PC-3 (cell line): ENCODE measurements around the gene GPBP1L1.

ENCODE experiments used
- EZH2 ChIP-seq: fragments of 300-600 bp; sonication (generic); IDR thresholded peaks from one replicate; pipeline ENCODE4 v1.6.1; 2017; ENCODE audit warnings: antibody characterized with exemption, mild to moderate bottlenecking, low read length; ENCODE audit not compliant: unreplicated experiment
- EZH2phosphoT487 ChIP-seq: fragments of 300-600 bp; sonication (generic); IDR thresholded peaks from 2 replicates; pipeline ENCODE4 v1.6.1; 2018; ENCODE audit warnings: mild to moderate bottlenecking, antibody characterized with exemption, low read length, borderline replicate concordance
- TF ChIP-seq, protein P1 (sequence below): fragments of 300-600 bp; sonication (generic); conservative IDR thresholded peaks from 2 replicates; pipeline ENCODE4 v1.5.1; 2017; ENCODE audit warnings: antibody characterized with exemption, low read depth, mild to moderate bottlenecking, low read length

DNA sequence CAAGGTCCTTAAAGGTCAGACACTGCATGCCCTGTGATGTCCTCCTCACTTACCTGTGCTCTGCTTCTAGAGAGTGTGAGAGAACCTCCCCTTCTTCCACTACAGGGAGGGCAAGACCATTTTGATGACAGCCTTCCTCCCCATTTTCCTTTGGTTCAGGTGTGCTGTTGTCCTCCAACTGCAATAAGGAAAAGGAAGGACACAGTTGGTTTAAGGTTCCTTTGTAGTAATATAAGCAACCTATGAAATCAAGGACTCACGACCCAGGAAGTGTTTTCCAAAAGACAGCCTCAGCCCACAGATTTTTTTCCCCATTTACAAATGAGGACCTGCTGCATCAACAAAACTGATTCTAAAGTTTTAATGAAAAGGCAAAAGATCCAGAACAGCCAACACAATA, 55.9 kb downstream of the GPBP1L1 start:
- TF ChIP-seq, protein P1, sequence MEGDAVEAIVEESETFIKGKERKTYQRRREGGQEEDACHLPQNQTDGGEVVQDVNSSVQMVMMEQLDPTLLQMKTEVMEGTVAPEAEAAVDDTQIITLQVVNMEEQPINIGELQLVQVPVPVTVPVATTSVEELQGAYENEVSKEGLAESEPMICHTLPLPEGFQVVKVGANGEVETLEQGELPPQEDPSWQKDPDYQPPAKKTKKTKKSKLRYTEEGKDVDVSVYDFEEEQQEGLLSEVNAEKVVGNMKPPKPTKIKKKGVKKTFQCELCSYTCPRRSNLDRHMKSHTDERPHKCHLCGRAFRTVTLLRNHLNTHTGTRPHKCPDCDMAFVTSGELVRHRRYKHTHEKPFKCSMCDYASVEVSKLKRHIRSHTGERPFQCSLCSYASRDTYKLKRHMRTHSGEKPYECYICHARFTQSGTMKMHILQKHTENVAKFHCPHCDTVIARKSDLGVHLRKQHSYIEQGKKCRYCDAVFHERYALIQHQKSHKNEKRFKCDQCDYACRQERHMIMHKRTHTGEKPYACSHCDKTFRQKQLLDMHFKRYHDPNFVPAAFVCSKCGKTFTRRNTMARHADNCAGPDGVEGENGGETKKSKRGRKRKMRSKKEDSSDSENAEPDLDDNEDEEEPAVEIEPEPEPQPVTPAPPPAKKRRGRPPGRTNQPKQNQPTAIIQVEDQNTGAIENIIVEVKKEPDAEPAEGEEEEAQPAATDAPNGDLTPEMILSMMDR = no peak
- TF ChIP-seq EZH2 = no peak
- TF ChIP-seq EZH2phosphoT487 = no peak
